H9 (cell line): ENCODE data around the gene INPP5A. TPM values are rescaled to one million over a fixed set of nuclear protein-coding genes. Genes with fewer than 3 reads are reported as not detected.
A peak's percentile ranks its signal among the peaks of the same experiment; 100 is the strongest.

Experiments
- DNase-seq: peaks from one replicate; pipeline ENCODE4 v3.0.0-alpha.2; 2017
- H2AFZ ChIP-seq: one replicate; pipeline ENCODE4 v1.6.1; 2013; ENCODE audit warnings: mild to moderate bottlenecking, low read length, control low read depth, moderate library complexity
- H2AK5ac ChIP-seq: 2 replicates; pipeline ENCODE4 v1.6.1; 2013; ENCODE audit warnings: low read length, control low read depth, mixed read lengths; ENCODE audit not compliant: insufficient read length
- H2BK120ac ChIP-seq: one replicate; pipeline ENCODE4 v1.6.1; 2013; ENCODE audit warnings: low read depth, mild to moderate bottlenecking, low read length, control low read depth, inconsistent platforms; ENCODE audit not compliant: poor library complexity, severe bottlenecking
- H2BK12ac ChIP-seq: 2 replicates; pipeline ENCODE4 v1.6.1; 2013; ENCODE audit warnings: low read length, control low read depth, mixed read lengths, low read depth; ENCODE audit not compliant: insufficient read length
- H2BK15ac ChIP-seq: 2 replicates; pipeline ENCODE4 v1.6.1; 2013; ENCODE audit warnings: low read depth, low read length, control low read depth
- H2BK20ac ChIP-seq: one replicate; pipeline ENCODE4 v1.6.1; 2013; ENCODE audit warnings: low read depth, mild to moderate bottlenecking, low read length, control low read depth, inconsistent platforms; ENCODE audit not compliant: poor library complexity, severe bottlenecking
- H2BK5ac ChIP-seq: 2 replicates; pipeline ENCODE4 v1.6.1; 2013; ENCODE audit warnings: low read length, control low read depth, mixed read lengths; ENCODE audit not compliant: insufficient read length
- H3K14ac ChIP-seq: 2 replicates; pipeline ENCODE4 v1.6.1; 2013; ENCODE audit warnings: low read length, control low read depth; ENCODE audit not compliant: insufficient read depth
- H3K18ac ChIP-seq: 2 replicates; pipeline ENCODE4 v1.6.1; 2013; ENCODE audit warnings: low read depth, mild to moderate bottlenecking, mixed read lengths, low read length, control low read depth; ENCODE audit not compliant: insufficient read length
- H3K23ac ChIP-seq: 2 replicates; pipeline ENCODE4 v1.6.1; 2013; ENCODE audit warnings: low read length, control low read depth, mixed read lengths, low read depth; ENCODE audit not compliant: insufficient read length
- H3K23me2 ChIP-seq: 2 replicates; pipeline ENCODE4 v1.6.1; 2013; ENCODE audit warnings: low read depth, mild to moderate bottlenecking, mixed read lengths, low read length, control low read depth; ENCODE audit not compliant: insufficient read length, poor library complexity, severe bottlenecking
- H3K27ac ChIP-seq: 2 replicates; pipeline ENCODE4 v1.5.1; 2013; ENCODE audit warnings: low read length, control low read depth, mixed read lengths, low read depth; ENCODE audit not compliant: insufficient read length
- H3K27me3 ChIP-seq: 2 replicates; pipeline ENCODE4 v1.6.1; 2013; ENCODE audit warnings: low read length, control low read depth, inconsistent platforms; ENCODE audit not compliant: insufficient read depth
- H3K4ac ChIP-seq: 2 replicates; pipeline ENCODE4 v1.6.1; 2013; ENCODE audit warnings: low read depth, mild to moderate bottlenecking, control low read depth, inconsistent platforms, low read length, moderate library complexity
- H3K4me1 ChIP-seq: 2 replicates; pipeline ENCODE4 v1.6.1; 2013; ENCODE audit warnings: low read length, control low read depth, inconsistent platforms; ENCODE audit not compliant: insufficient read depth
- H3K4me2 ChIP-seq: 2 replicates; pipeline ENCODE4 v1.6.1; 2013; ENCODE audit warnings: low read length, control low read depth, mixed read lengths; ENCODE audit not compliant: insufficient read length, insufficient read depth
- H3K56ac ChIP-seq: 2 replicates; pipeline ENCODE4 v1.6.1; 2013; ENCODE audit warnings: low read depth, mild to moderate bottlenecking, mixed read lengths, low read length, control low read depth; ENCODE audit not compliant: insufficient read length
- H3K79me1 ChIP-seq: 2 replicates; pipeline ENCODE4 v1.6.1; 2013; ENCODE audit warnings: low read depth, mild to moderate bottlenecking, moderate library complexity, low read length, control low read depth, inconsistent platforms; ENCODE audit not compliant: insufficient read depth, poor library complexity, severe bottlenecking
- H3K79me2 ChIP-seq: 2 replicates; pipeline ENCODE4 v1.6.1; 2013; ENCODE audit warnings: low read length, control low read depth, inconsistent platforms; ENCODE audit not compliant: insufficient read depth
- H3K9ac ChIP-seq: 2 replicates; pipeline ENCODE4 v1.6.1; 2013; ENCODE audit warnings: low read length, control low read depth, mixed read lengths; ENCODE audit not compliant: insufficient read length; ENCODE audit errors: extremely low read depth
- H3K9me3 ChIP-seq: one replicate; pipeline ENCODE4 v1.6.1; 2013; ENCODE audit warnings: low read depth, low read length, inconsistent platforms; ENCODE audit not compliant: control insufficient read depth
- H3T11ph ChIP-seq: one replicate; pipeline ENCODE4 v1.6.1; 2013; ENCODE audit warnings: mild to moderate bottlenecking, low read length, control low read depth, inconsistent platforms
- H4K20me1 ChIP-seq: one replicate; pipeline ENCODE4 v1.6.1; 2013; ENCODE audit not compliant: control insufficient read depth, insufficient read length, insufficient read depth
- H4K5ac ChIP-seq: 2 replicates; pipeline ENCODE4 v1.6.1; 2013; ENCODE audit warnings: low read depth, mild to moderate bottlenecking, mixed read lengths, low read length, control low read depth; ENCODE audit not compliant: insufficient read length
- H4K8ac ChIP-seq: replicated peaks from 2 replicates; pipeline ENCODE4 v1.6.1; 2013; ENCODE audit warnings: low read length, control low read depth, mixed read lengths, low read depth; ENCODE audit not compliant: insufficient read length
- H4K91ac ChIP-seq: 2 replicates; pipeline ENCODE4 v1.6.1; 2013; ENCODE audit warnings: low read depth, mild to moderate bottlenecking, moderate library complexity, mixed read lengths, low read length, control low read depth; ENCODE audit not compliant: insufficient read length
- H3K27ac Mint-ChIP-seq, 3 experiments: 2 replicates in 2 of 3; 3 replicates in 1 of 3; pipeline ENCODE4 v1.8.0; 2020 to 2021; ENCODE audit warnings: mixed read lengths in 3 of 3, mild to moderate bottlenecking in 1 of 3, moderate library complexity in 1 of 3
- H3K27me3 Mint-ChIP-seq: 2 replicates; pipeline ENCODE4 v1.8.0; 2021; ENCODE audit warnings: low read depth, mild to moderate bottlenecking, moderate library complexity, mixed read lengths
- H3K36me3 Mint-ChIP-seq, 3 experiments: 2 replicates in 2 of 3; 3 replicates in 1 of 3; pipeline ENCODE4 v1.8.0; 2020 to 2021; ENCODE audit warnings: low read depth in 3 of 3, mixed read lengths in 3 of 3; ENCODE audit not compliant: insufficient read depth in 1 of 3
- H3K4me1 Mint-ChIP-seq, 2 experiments: 2 replicates each; pipeline ENCODE4 v1.8.0; 2020; ENCODE audit warnings: mixed read lengths in 2 of 2
- H3K4me3 Mint-ChIP-seq, 2 experiments: 2 replicates in 1 of 2; 3 replicates in 1 of 2; pipeline ENCODE4 v1.8.0; 2020 to 2021; ENCODE audit warnings: mild to moderate bottlenecking in 2 of 2, mixed read lengths in 2 of 2, moderate library complexity in 1 of 2
- H3K9me3 Mint-ChIP-seq, 2 experiments: 2 replicates in 1 of 2; 3 replicates in 1 of 2; pipeline ENCODE4 v1.8.0; 2020; ENCODE audit warnings: mild to moderate bottlenecking in 2 of 2, mixed read lengths in 2 of 2, moderate library complexity in 1 of 2
- WGBS: extraction: QIAGEN DNeasy Blood & Tissue Kit; methylation state at CpG from one replicate; pipeline ENCODE4 v1.1.7; 2013; ENCODE audit warnings: missing lambda C conversion rate, low lambda C conversion rate, mixed read lengths; ENCODE audit not compliant: insufficient read length; ENCODE audit errors: extremely low coverage; 5-methylcytosine and 5-hydroxymethylcytosine counted together
- total RNA-seq: library from RNA; stranded (reverse); gene quantifications from 2 replicates; pipeline ENCODE4 v1.2.1, GENCODE V29; 2021
- TF ChIP-seq, protein P1 (sequence below): fragments of 200-600 bp; sonication (generic); conservative IDR thresholded peaks from 3 replicates; pipeline ENCODE4 v1.8.0; 2021; ENCODE audit warnings: antibody characterized with exemption, mild to moderate bottlenecking

The INPP5A gene
- total RNA-seq, 1 experiment from 2014 or later: 17.7 TPM

GRCh38 chr10:132748545-132749370 is 211.2 kb downstream of the INPP5A start:
- no peaks in the 10 kb centered on the region for H3K79me2 ChIP-seq
- no peak overlapping the region for H3K27ac ChIP-seq
- no peaks in the 10 kb centered on the region for H3K23me2 ChIP-seq
- no peak overlapping the region for H3T11ph ChIP-seq
- H3K79me1 ChIP-seq: no peaks in the 10 kb centered on the region
- H3K56ac ChIP-seq: no peak overlapping the region
- no peak overlapping the region for H2BK20ac ChIP-seq
- no peak overlapping the region for H3K4me3 Mint-ChIP-seq
- no peak overlapping the region for H2AFZ ChIP-seq
- no peak overlapping the region for H2BK12ac ChIP-seq
- H3K4ac ChIP-seq: no peak overlapping the region
- no peak overlapping the region for H4K91ac ChIP-seq
- no peaks in the 10 kb centered on the region; the same call in 1 of the 2 replicates for H3K4me1 ChIP-seq
- no peak overlapping the region for H3K23ac ChIP-seq
- H3K4me1 Mint-ChIP-seq: peaks cover 30 to 34% of the 10 kb centered on the region in 2 experiments
- peak overlapping the region in 2 of 3 experiments; percentile 3 to 83; a peak in 2 of 7 replicates for H3K27ac Mint-ChIP-seq
- H3K4me2 ChIP-seq: no peak overlapping the region
- H3K9ac ChIP-seq: no peak overlapping the region
- no peak overlapping the region for H2BK5ac ChIP-seq
- no peak overlapping the region for H4K8ac ChIP-seq
- no peak overlapping the region for H2BK120ac ChIP-seq
- no peaks in the 10 kb centered on the region for H4K20me1 ChIP-seq
- H3K27me3 Mint-ChIP-seq: peaks cover 2% of the 10 kb centered on the region; the same call in 1 of the 2 replicates
- no peak overlapping the region for H2AK5ac ChIP-seq
- no peaks in the 10 kb centered on the region for H3K9me3 Mint-ChIP-seq
- no peak overlapping the region for H4K5ac ChIP-seq
- H3K18ac ChIP-seq: no peak overlapping the region
- peaks cover 0 to 2% (median 0%) of the 10 kb centered on the region in 3 experiments; a peak in 2 of 7 replicates for H3K36me3 Mint-ChIP-seq
- no peak for DNase-seq
- no CpG with 5 or more reads among the region's 36 CpGs for WGBS
- TF ChIP-seq, protein P1, sequence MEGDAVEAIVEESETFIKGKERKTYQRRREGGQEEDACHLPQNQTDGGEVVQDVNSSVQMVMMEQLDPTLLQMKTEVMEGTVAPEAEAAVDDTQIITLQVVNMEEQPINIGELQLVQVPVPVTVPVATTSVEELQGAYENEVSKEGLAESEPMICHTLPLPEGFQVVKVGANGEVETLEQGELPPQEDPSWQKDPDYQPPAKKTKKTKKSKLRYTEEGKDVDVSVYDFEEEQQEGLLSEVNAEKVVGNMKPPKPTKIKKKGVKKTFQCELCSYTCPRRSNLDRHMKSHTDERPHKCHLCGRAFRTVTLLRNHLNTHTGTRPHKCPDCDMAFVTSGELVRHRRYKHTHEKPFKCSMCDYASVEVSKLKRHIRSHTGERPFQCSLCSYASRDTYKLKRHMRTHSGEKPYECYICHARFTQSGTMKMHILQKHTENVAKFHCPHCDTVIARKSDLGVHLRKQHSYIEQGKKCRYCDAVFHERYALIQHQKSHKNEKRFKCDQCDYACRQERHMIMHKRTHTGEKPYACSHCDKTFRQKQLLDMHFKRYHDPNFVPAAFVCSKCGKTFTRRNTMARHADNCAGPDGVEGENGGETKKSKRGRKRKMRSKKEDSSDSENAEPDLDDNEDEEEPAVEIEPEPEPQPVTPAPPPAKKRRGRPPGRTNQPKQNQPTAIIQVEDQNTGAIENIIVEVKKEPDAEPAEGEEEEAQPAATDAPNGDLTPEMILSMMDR: no peak
- H3K27me3 ChIP-seq: no peaks in the 10 kb centered on the region
- no peak overlapping the region; the same call in 1 of the 2 replicates for H3K14ac ChIP-seq
- H2BK15ac ChIP-seq: no peak overlapping the region
- H3K9me3 ChIP-seq: no peaks in the 10 kb centered on the region
